NAMALWA (cell line): ENCODE results near the gene COL9A1.

Experiments
- DNase-seq: peaks from one replicate; pipeline ENCODE4 v3.0.0-alpha.2; 2015; ENCODE audit warnings: low spot score

Gene COL9A1

DNA sequence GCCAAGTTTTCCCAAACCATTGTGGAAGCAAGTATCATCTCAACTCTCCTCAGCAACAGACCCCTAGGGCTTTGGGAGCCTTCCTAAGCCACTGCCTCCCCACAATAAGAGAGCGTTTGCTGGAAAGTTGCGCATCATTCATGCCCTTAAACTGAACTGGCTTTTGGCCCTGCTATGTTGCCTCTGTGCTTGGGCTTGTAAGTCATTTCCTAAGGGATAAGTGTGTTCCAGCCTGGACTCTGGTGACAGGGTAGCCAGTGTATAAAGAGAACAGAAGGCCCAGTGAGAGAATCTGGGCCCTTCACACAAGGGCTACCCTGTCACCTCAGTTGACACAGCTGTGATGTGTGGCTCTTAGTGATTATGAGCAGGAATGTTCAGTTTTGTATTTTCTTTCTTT, 77.8 kb downstream of the COL9A1 start:
- DNase-seq: no peak

DNA sequence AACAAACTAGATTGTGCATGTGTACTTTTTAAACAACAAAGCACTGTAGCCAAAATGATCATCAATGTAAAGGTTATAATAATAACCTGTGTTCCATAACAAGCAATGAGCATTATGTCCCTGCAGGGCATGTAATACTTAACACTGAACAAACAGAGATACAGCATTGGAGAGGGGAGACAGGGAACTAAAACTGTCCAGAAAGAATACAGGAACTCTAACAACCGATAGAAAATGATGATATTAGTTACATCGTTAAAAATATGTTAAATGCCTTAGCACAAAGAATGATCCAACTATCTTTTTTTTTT, 80.5 kb downstream of the COL9A1 start:
- no peak for DNase-seq

DNA sequence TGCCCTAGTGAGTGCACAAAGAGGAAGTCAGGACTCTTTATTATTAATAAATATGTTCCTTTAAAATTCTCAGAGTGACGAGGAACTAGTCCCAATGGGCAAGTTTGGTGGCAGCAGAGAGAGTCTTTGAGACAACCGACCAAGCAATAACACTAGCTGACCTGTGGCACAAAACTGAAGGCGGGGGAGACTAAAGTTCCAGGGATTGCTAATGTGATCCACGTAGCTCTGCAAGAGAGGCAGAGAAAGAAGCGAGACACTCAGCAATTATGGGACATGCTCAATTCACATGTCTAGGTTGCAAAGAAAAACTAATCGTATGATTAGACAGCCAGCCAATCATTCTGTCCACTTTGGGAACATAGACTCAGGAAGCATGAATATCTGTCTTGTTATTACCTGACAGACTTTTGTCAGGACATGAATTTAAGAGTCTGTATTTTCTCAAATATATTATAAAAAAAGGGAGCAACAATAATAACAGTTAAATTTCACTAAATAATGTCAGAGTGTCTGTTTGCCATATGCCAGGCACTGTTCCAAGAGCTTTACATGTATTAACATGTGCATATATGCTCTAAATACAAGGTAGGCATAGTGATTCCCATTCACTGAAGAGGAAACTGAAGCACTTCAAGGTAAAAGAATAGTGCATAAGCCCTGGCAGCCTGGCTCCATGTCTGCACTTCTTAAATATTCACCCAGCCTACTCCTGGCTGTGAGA, 81.0 kb downstream of the COL9A1 start:
- DNase-seq: peak; percentile 4

DNA sequence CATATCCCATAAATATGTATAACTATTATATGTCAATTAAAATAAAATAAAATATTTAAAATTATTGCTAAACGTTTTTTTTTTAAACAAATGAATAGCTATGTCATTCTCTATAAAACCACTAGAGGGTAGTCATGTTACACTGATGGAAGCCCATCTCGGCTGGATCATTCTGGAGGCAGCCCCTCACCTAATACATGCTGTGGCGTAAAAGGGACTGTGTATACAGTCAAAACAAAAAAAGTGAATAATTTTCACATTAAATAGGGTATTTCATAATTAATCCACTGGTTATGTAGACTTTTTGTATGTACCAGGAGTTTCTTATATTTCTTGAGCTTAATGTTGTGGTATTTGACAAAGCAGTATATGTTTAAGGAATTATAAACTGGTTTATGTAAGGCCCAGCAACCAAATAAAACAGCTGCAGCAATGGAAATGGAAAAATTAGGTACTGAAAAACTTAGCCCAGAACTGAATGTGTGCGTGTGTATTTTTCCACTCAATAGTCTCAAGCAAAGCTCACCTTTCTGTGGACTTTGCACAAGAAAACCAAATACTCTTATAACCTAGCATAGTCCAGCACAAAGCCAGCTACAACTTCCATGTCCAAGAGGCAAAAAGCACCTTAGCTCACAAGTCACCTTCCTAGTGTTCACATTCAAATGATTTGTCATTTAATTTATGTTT, 81.7 kb downstream of the COL9A1 start:
- DNase-seq: peak; percentile 69

DNA sequence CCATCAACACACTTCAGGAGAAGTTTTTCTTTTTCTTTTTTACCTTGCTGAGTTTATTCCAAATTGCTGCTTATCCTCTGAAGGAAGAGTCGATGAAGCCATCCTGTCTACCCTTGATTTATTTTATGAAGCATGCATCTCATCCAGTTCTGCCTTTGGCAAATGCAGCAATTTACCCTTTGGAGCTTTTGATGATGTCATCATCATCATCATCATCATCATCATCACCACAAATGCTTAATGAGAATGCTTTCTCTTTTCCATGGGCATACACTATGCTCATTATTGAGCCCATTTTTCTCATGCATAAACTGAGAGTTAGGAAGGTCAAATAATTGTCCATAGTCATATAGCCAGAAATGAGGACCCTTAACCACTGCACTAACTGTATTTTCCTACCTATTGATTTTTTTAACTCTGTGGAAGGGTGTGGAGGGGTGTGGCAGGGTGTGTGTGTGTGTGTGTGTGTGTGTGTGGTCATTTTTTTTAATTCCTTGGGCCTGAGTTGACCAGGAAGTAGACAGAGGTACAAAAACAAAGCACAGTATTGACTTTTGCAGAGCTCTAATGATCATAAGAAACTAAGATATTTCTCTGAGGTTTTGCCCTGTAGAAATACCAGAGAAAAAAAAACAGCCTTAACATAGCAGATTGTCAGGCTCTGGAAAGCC, 82.8 kb downstream of the COL9A1 start:
- no peak for DNase-seq

DNA sequence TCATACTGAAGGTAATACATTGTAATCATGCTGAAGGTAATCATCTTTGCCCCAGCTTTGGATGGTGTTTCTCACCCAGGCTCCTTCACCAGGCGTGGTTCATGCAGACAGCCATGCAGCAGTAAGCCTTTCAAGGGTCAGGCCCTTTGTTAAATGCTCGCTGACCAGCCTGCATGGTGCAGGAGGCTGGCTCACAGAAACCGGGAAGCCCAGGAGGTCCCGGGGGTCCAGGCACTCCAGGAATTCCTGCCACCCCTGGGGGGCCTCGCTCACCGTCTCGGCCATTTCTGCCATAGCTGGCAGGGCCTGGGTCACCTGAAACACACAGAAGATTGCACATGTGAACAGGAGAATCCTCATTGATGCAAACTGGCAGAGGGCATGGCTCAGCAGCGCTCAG, 86.1 kb downstream of the COL9A1 start:
- no peak for DNase-seq

DNA sequence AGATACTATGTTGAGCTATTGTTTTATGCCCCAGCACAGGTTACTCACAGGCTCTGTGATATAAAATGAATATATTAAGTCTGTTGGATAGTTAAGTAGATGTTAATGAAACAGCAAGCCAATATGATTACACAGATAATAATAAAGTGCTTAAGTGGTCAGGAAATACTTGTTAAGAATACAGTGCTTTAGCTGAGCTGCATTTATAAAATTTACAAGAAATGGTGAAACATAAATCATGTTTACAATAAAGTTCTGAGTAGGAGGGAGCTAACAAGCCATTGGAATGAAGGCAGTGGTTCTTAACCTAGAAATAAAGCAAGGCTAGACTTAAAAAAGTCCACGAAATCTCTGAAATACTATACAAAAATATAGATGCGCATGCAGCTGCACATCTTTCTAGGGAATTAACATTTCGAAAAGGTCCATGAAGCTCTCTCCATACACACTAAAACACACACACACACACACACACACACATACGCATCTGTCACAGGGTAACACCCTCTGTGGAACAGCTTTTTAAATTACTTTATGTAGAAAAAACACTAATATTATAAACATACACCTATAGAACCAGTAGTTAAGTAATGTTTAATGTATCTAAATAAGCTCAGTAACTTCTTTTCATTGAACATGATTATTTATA, 87.3 kb downstream of the COL9A1 start:
- DNase-seq: no peak

DNA sequence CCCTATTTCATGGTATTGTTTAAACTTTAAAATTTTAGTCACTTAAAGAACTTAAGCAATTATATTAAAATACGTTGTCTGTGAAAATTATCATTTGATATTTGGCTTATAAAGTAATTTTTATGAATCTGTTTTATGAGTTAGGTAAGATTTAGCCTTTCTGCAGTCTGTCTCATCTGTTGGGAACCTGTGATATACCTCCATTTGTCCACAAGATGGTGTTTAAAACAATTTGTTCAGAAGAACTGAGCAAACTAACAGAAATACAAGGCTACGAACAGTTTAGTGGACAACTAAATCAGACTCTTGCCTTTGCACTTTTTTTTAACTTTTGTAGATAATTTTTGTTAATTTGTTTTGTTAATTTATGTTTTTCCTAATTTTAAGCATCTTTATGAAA, 92.4 kb downstream of the COL9A1 start:
- peak; percentile 48 for DNase-seq

DNA sequence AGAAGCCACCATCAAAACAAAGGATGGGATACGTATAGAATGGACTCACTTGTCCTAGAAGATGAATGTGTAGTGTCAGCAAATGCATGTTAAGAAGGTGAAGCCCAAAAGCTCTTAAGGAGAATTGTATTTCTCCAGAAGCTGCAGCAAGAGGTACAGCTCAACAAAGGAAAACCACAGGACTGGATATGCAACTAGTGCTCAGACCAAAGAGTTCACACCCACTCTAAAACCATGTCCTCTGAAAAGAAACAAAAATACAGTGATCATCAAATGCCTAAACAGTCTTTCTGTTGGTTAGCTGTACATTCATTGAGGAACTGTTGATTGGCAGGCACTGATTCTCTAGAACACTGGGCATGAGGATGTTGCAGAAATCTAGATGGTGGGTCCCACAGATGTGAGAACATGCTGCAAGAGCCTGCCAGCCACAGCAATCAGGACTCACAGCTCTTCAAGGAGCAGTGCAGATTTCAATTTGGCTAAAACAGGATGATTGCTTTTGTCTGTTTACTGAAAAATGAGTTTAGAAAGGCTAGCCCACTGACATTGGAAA, 94.6 kb downstream of the COL9A1 start:
- DNase-seq: no peak

DNA sequence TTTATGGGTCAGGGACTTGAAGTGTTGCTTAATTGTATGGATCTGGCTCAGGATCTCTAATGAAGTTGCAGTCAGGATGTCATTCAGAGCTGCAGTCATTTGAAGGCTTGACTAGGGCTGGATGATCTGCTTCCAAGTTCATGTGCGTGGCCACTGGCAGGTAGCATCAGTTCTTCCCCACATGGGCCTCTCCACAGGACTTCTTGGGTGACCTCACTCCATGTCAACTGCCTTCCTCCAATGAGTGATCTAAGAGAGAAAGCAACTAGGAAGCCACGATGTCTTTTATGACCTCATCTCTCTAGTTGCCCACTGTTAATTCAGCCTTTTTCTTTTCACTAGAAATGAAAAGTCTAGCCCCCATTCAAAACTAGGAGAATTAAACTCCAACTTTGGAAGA, 104.1 kb downstream of the COL9A1 start:
- no peak for DNase-seq

DNA sequence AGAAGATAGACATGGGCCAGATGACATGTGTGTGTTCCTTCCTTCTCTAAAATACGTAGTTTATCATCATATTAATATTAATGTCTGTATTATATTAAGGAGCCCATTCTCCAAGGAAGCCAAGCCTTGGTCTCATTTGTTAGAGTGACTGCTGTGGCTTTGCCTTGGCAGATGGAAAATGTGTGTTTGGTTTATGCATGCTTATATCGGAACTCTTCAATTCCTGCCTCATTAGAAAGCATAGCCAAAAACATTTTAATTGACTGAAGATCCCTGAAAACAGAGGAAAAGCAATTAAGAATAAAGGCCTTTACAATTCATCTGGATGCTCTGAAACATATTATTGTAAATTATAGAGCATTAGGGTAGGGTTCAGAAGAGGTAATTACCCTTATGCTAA, 106.4 kb downstream of the COL9A1 start:
- DNase-seq: no peak

DNA sequence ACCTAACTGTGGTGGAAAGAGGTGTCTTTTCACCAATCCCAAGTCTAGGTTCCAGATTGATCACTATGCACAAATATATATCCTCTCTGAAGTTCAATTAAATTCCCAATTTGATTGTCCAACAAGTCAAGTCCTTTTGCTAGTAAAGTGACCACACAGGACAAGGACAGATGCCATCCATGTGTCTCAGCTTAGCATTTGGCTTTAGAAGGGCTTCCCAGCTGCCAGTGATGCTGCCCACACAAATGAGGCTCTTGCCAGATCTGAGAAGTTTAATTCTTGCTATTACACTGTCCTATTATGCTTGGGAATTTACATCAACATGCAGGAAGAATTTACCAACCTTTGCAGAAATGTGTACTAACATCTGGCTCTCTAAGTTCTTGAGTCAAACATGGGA, 108.5 kb downstream of the COL9A1 start:
- no peak for DNase-seq

DNA sequence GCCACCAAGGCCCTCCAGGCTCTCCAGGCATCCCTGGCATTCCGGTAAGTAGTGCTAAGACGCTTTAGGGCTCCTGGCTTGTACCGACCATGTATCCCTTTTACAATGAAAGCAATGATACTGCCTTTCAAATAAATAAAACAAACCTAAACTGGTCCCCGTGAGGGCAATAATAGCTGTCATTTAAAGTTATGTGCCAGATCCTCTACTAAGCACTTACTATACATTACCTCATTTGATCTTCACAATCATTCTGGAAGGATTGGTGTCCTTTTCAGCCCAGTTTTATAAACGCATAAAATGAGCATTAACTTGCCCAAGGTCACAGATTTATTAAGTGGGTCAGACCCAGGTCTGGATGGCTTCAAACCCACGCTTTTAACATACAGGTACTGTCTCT, 114.7 kb downstream of the COL9A1 start:
- no peak for DNase-seq

DNA sequence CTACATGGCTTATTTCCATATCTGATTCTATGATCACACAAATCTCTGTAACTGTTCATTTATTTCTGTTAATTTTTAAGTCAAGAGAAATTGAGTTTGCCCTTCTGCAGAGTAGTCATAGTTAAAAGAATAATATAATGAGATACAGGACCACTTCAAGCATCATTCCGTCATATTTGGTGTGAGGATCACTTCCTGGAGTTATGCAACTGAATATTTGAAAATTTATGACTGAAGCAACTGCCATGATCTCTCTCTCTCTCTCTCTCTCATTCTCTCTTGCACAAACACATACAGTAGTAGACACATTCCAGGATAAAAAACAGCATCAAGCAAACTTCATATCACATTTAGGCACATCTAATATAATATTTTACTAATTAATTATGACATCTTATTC, 116.4 kb downstream of the COL9A1 start:
- no peak for DNase-seq

DNA sequence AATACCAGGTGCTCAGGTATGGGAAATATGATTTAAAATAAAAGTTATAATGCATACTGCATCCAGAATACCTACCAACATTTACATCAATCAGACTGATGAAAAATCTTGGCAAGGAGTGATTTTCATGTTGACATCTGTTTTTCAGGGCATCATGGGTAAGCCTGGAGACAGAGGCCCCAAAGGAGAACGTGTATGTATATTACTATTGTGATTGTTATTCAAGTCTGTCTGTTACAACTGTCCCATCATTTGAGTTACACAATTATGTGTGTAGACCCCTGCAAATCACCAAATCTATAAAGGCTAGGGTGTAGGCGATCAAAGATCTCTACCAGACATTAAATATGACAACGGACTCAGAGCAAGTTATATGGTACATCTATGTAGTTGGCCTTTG, 118.2 kb downstream of the COL9A1 start:
- no peak for DNase-seq

DNA sequence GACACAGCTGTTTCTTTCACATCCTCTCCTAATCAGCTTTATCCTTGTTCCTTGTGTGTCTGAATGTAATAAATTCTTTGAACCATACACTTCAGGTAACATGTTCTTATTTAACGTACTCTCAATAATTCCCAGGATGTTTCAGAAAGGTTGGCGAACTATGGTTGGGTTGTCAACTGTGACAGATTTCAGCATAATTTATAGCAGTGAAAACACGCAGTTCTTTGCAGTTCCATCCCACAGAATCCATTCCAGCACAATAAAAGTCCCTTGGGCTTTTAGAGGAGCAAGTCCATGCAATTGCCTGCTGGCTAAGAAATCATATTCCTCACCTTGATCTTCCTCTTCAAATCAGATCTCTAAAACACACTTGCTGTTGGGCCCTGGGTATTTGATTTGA, 119.3 kb downstream of the COL9A1 start:
- DNase-seq: no peak

DNA sequence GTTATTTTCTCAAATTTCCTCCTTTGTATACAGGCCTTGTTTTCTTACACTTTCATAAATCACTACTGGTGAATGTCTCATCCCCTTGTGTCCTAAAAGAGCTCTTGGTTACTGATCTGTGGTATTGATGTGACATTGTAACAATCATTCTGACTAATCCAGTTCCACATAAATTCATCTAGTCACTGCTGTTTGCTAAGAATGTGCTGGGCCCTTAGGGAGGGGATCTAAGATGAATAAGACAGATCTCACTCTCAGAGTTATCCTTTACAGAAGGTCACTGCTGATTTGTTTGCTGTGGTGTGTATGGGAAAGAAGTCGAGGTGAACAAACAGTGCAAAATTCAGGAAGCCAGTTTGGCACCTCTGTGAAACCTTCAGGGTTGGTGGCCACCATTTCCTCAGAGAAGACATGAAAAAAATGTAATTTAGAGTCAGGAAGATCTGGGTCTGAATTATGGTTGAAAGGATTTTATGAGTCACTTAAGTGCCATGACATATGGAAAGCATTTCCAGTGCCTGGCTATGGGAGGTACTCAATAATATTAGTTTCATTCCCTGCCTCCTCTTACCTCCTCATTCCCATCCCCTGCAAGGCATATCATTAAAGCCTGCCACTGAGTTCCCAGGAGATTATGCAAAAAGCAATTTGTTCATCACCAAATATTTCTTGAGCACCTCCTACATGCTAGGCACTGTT, 121.8 kb downstream of the COL9A1 start:
- no peak for DNase-seq

DNA sequence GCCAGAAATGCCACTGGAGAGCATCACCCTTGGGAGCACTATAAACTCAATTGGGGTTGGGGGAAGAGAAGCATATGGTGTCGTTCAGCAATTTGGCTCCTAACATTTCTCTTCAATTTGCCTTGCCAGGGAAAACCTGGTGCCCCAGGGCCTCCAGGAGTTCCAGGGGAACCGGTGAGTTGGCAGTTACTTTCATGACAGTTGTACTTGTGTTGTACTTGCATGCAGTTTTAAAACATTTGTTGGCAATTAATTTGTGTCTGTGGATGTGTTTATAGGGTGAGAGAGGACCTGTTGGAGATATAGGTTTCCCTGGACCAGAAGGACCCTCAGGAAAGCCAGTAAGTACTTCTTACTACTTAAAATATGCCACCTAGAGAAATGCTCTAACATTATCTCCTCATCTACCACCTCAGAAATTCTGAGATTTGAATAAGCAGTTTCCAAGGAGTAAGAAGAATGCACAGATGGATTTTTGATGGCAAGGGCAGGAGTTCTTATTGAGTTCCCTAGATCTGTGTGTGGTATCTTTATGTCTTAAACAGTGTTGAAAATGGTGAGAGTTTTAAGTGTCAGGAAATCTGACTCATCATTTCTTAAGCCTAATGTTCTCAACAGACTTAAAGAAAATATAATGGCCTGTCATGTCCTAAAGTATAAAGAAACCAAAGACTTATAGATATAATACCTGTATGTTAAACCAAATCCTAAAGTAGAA, 122.5 kb downstream of the COL9A1 start:
- no peak for DNase-seq

DNA sequence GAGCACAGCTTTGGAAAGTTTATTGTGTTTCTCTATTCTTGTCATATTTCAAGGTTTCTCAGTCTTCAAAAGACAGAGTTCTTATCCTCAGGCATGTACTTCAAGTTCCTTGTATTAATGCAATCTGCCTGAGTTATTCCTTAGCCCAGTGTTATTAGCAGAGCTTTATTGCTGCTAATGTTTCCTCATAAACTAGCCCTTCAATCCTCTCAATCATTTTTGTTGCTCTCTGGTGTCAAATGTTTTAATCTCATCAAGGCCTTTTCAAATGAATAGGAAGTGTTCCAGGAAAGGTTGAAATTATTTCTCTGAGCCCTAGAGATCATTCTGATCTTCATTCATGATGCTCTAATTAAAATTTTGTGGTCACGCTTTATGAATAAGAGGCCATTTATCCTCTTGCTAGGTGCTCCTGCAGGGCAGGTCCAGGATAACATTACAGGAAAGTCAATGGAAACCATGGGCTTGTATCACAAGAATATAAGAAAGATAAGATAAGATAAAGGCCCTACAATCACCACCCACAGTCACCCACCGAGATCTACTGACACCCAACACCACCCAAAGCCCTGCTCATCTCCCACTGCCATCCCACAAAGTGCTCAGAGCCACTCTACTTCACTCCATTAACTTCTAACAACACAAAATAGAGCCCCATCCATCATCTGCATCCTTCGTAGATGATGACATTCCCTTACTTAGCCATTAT, 125.9 kb downstream of the COL9A1 start:
- no peak for DNase-seq

DNA sequence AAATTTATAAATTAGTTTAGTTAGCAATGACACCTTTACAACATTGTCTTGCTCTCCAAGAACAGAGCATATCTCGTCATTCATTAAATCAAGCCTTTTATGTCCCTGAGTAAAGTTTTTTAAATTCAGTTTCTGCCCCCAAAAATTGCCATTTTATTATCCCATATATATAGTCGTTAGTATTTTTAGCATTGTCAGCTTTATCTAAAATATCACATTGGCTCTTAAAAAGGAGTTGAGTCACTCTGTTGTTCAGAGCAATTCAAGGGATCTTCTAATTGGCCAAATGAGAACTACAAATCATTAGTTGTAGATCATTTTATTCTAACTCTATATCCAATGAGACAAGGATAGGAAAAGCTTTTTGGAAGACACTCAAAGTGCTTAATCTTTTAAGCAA, 127.1 kb downstream of the COL9A1 start:
- no peak for DNase-seq

DNA sequence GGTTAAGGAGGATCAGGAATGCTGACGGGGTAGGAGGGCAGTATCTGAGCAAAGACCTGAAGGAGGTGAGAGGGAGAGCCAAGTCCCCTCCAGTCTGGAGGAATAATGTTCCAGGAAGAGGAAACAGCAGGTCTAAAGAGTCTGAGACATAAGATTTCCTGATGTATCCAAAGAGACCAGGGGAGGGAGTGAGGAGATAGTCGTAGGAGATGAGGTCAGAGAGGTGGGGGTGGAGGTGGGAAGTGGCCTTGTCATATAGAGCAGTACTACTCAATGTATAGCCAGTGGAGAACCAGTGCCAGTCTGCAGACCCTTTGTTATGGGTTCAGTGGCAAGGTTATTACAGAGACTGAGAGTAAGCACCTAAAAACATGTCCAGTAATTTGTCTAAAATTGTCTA, 130.6 kb downstream of the COL9A1 start:
- no peak for DNase-seq
